ENCODE data around the gene GARIN5B.
"Not testable (repeated sequence)": the region's sequence is repeated elsewhere in the genome, so short reads cannot be mapped to it uniquely, and the experiment has no call there.

- TF ChIP-seq POLR2AphosphoS5 (IDR thresholded peaks at IDR 0.05; ENCODE audit: borderline replicate concordance, low read depth, low read length); EZH2 (IDR thresholded peaks at IDR 0.05); FOXP2 (optimal IDR thresholded peaks at IDR 0.05; ENCODE audit: control extremely low read depth, extremely low read length, insufficient read depth): not testable (repeated sequence)
Measured at GRCh38 chr19:55328774-55329318, 34.2 kb downstream of the GARIN5B start.

All from SK-N-MC (cell line).